ENCODE data around the gene RPS21.

RPS21 gene

GRCh38 chr20:62378215-62378614 lies 8.7 kb upstream of the RPS21 start:
- DNase-seq (ENCODE audit: low read depth) = no peak

- no peak for DNase-seq (ENCODE audit: low read depth)
Observed at GRCh38 chr20:62381202-62381797, 5.6 kb upstream of the RPS21 start.

GRCh38 chr20:62381842-62382241 lies 5.1 kb upstream of the RPS21 start:
- no peak for DNase-seq (ENCODE audit: low read depth)

- peak; percentile 53 for DNase-seq (ENCODE audit: low read depth)
Observed at GRCh38 chr20:62382306-62383198, 4.4 kb upstream of the RPS21 start.

GRCh38 chr20:62387219-62387913 lies 463 bp downstream of the RPS21 start:
- DNase-seq (ENCODE audit: low read depth) = no peak

GRCh38 chr20:62387933-62388635 lies 1.2 kb downstream of the RPS21 start:
- DNase-seq (ENCODE audit: low read depth) = no peak

GRCh38 chr20:62388839-62389600 lies 2.1 kb downstream of the RPS21 start:
- DNase-seq (ENCODE audit: low read depth) = no peak

- no peak for DNase-seq (ENCODE audit: low read depth)
Observed at GRCh38 chr20:62389601-62390087, 2.7 kb downstream of the RPS21 start.

GRCh38 chr20:62390317-62391164 lies 3.6 kb downstream of the RPS21 start:
- DNase-seq (ENCODE audit: low read depth) = no peak

- no peak for DNase-seq (ENCODE audit: low read depth)
Observed at GRCh38 chr20:62391165-62392076, 4.5 kb downstream of the RPS21 start.

GRCh38 chr20:62392077-62392418 lies 5.1 kb downstream of the RPS21 start:
- DNase-seq (ENCODE audit: low read depth) = no peak

GRCh38 chr20:62392621-62393334 lies 5.9 kb downstream of the RPS21 start:
- DNase-seq (ENCODE audit: low read depth) = no peak

- no peak for DNase-seq (ENCODE audit: low read depth)
Observed at GRCh38 chr20:62393335-62393665, 6.4 kb downstream of the RPS21 start.

GRCh38 chr20:62393830-62394229 lies 6.9 kb downstream of the RPS21 start:
- no peak for DNase-seq (ENCODE audit: low read depth)

- no peak for DNase-seq (ENCODE audit: low read depth)
Observed at GRCh38 chr20:62394248-62395245, 7.6 kb downstream of the RPS21 start.

- DNase-seq (ENCODE audit: low read depth) = no peak
Observed at GRCh38 chr20:62395311-62396242, 8.7 kb downstream of the RPS21 start.

All from stimulated activated CD8-positive, alpha-beta memory T cell treated with anti-CD3 and anti-CD28 coated beads, Interleukin-7, amount 100 ng/mL, for 24 hours (primary cell).